ENCODE measurements around the gene SPATS2. TPM values are rescaled to one million over a fixed set of nuclear protein-coding genes. Genes with fewer than 3 reads are reported as not detected.

SPATS2 gene
- total RNA-seq, 2 experiments from 2014 or later = 6.1 to 6.4 TPM

GRCh38 chr12:49417558-49417957 is 50.3 kb downstream of the SPATS2 start:
- H3K4me1 ChIP-seq (ENCODE audit: insufficient read depth, low read length) = no peaks in the 10 kb centered on the region
- no peaks in the 10 kb centered on the region for H3K9me3 ChIP-seq (ENCODE audit: control insufficient read depth in 1 of 2, insufficient read depth in 1 of 2, low read length in 2 of 2)
- Mint-ChIP-seq H3K4me1 (ENCODE audit: low read depth) (no peaks in the 10 kb centered on the region), H3K27me3 (no peaks in the 10 kb centered on the region), H3K4me3 (no peak overlapping the region), H3K9me3 (no peaks in the 10 kb centered on the region), H3K36me3 (ENCODE audit: low read depth) (no peaks in the 10 kb centered on the region), H3K27ac (no peak overlapping the region)
- H3K36me3 ChIP-seq (ENCODE audit: insufficient read depth, low read length) = no peaks in the 10 kb centered on the region
- no peaks in the 10 kb centered on the region for H3K27me3 ChIP-seq (ENCODE audit: control insufficient read depth in 1 of 2, insufficient read depth in 2 of 2, low read length in 2 of 2)
- intact Hi-C loops (cut with DNase I, micrococcal nuclease) = no loop called here
- ATAC-seq (ENCODE audit: poor library complexity) = no peak
- CTCF ChIA-PET = interaction anchor here (0.8 kb wide), 1 partner anchor 163 kb away, joined by 3 read pairs; no protein-coding TSS in a partner anchor
- no peak for TF ChIP-seq CTCF (IDR thresholded peaks at IDR 0.05)
- no peak overlapping the region for H3K4me3 ChIP-seq (ENCODE audit: low read length)
- no peak overlapping the region for H3K27ac ChIP-seq (ENCODE audit: low read depth in 1 of 2, low read length in 2 of 2)
- POLR2A ChIA-PET = no interaction called here
- DNase-seq = no peak

GRCh38 chr12:49420556-49420955 is 53.3 kb downstream of the SPATS2 start:
- POLR2A ChIA-PET = no interaction called here
- Histone ChIP-seq H3K36me3 (ENCODE audit: insufficient read depth, low read length) (no peaks in the 10 kb centered on the region), H3K27me3 (ENCODE audit: control insufficient read depth in 1 of 2, insufficient read depth in 2 of 2, low read length in 2 of 2) (no peaks in the 10 kb centered on the region), H3K4me1 (ENCODE audit: insufficient read depth, low read length) (no peaks in the 10 kb centered on the region), H3K9me3 (ENCODE audit: control insufficient read depth in 1 of 2, insufficient read depth in 1 of 2, low read length in 2 of 2) (no peaks in the 10 kb centered on the region), H3K4me3 (ENCODE audit: low read length) (no peak overlapping the region), H3K27ac (ENCODE audit: low read depth in 1 of 2, low read length in 2 of 2) (no peak overlapping the region)
- Mint-ChIP-seq H3K4me1 (ENCODE audit: low read depth) (no peaks in the 10 kb centered on the region), H3K27ac (no peak overlapping the region), H3K36me3 (ENCODE audit: low read depth) (no peaks in the 10 kb centered on the region), H3K27me3 (no peaks in the 10 kb centered on the region), H3K4me3 (no peak overlapping the region), H3K9me3 (no peaks in the 10 kb centered on the region)
- CTCF ChIA-PET = interaction anchor here (0.7 kb wide), 1 partner anchor 270 kb away, joined by 4 read pairs; no protein-coding TSS in a partner anchor
- no peak for DNase-seq
- TF ChIP-seq CTCF (IDR thresholded peaks at IDR 0.05) = no peak
- intact Hi-C loops (cut with DNase I, micrococcal nuclease) = no loop called here
- no peak for ATAC-seq (ENCODE audit: poor library complexity)

- Mint-ChIP-seq H3K27me3 (no peaks in the 10 kb centered on the region), H3K4me1 (ENCODE audit: low read depth) (no peaks in the 10 kb centered on the region), H3K4me3 (no peak overlapping the region), H3K36me3 (ENCODE audit: low read depth) (no peaks in the 10 kb centered on the region), H3K9me3 (no peaks in the 10 kb centered on the region), H3K27ac (no peak overlapping the region)
- ATAC-seq (ENCODE audit: poor library complexity) (no peak), DNase-seq (no peak)
- no peaks in the 10 kb centered on the region for H3K9me3 ChIP-seq (ENCODE audit: control insufficient read depth in 1 of 2, insufficient read depth in 1 of 2, low read length in 2 of 2)
- H3K4me3 ChIP-seq (ENCODE audit: low read length) = no peak overlapping the region
- intact Hi-C loops (cut with DNase I, micrococcal nuclease) = no loop called here
- ChIA-PET POLR2A (no interaction called here), CTCF (interaction anchor here (0.6 kb wide), 1 partner anchor 14 kb away, joined by 3 read pairs; no protein-coding TSS in a partner anchor)
- H3K36me3 ChIP-seq (ENCODE audit: insufficient read depth, low read length) = no peaks in the 10 kb centered on the region
- no peaks in the 10 kb centered on the region for H3K4me1 ChIP-seq (ENCODE audit: insufficient read depth, low read length)
- no peak overlapping the region for H3K27ac ChIP-seq (ENCODE audit: low read depth in 1 of 2, low read length in 2 of 2)
- H3K27me3 ChIP-seq (ENCODE audit: control insufficient read depth in 1 of 2, insufficient read depth in 2 of 2, low read length in 2 of 2) = no peaks in the 10 kb centered on the region
- no peak for TF ChIP-seq CTCF (IDR thresholded peaks at IDR 0.05)
Measured at GRCh38 chr12:49422114-49422513, 54.9 kb downstream of the SPATS2 start.

Measured in CD4-positive, alpha-beta T cell (primary cell).